Panc1 (cell line): ENCODE measurements around the gene GRIA4. TPM values are rescaled to one million over a fixed set of nuclear protein-coding genes. Genes with fewer than 3 reads are reported as not detected.

ENCODE experiments used
- ATAC-seq: fragments of 200-7000 bp; cut with Tn5 transposase; 2 replicates; pipeline ENCODE4 v1.9.1; 2020; ENCODE audit warnings: mild to moderate bottlenecking, moderate library complexity
- BruUV-seq: library from RNA; stranded (reverse); fragments of 400-500 nt; replicated peaks from 2 replicates; lab custom pipeline; 2021; lab: Mats Ljungman, UMichigan
- CTCF ChIA-PET: fragments of 300-600 bp; sonication (Branson Sonifier 250); formaldehyde crosslinking; loops from one replicate; lab custom pipeline; 2022; ENCODE audit warnings: antibody characterized with exemption; lab: Charles Lee
- POLR2A ChIA-PET: fragments of 300-600 bp; sonication (Branson Sonifier 250); formaldehyde crosslinking; loops from one replicate; lab custom pipeline; 2022; ENCODE audit warnings: antibody characterized with exemption; lab: Charles Lee
- DNase-seq: peaks from one replicate; pipeline ENCODE4 v3.0.0-alpha.2; 2010; ENCODE audit warnings: low read depth, low spot score
- H3K27ac ChIP-seq: 2 replicates; pipeline ENCODE4 v1.5.1; 2011; ENCODE audit warnings: mild to moderate bottlenecking, low read length, inconsistent platforms
- H3K27me3 ChIP-seq: fragments of 200-500 bp; sonication (Bioruptor generic); 2 replicates; pipeline ENCODE4 v1.6.0; 2014; ENCODE audit warnings: low read length, inconsistent platforms; ENCODE audit not compliant: control insufficient read depth, insufficient read depth
- H3K36me3 ChIP-seq: fragments of 200-500 bp; sonication (Bioruptor generic); 2 replicates; pipeline ENCODE4 v1.5.1; 2014; ENCODE audit warnings: inconsistent platforms, mild to moderate bottlenecking, low read length, moderate library complexity; ENCODE audit not compliant: control insufficient read depth, insufficient read depth
- H3K4me1 ChIP-seq: 2 replicates; pipeline ENCODE4 v1.5.1; 2011; ENCODE audit warnings: inconsistent platforms, mild to moderate bottlenecking, low read length, moderate library complexity; ENCODE audit not compliant: control insufficient read depth, insufficient read depth
- H3K4me3 ChIP-seq, 2 experiments: 2 replicates each; pipeline ENCODE4 v1.5.1; 2011 to 2012; ENCODE audit warnings: low read depth in 2 of 2, low read length in 2 of 2, mild to moderate bottlenecking in 2 of 2, inconsistent platforms in 1 of 2, moderate library complexity in 1 of 2
- H3K9me3 ChIP-seq: fragments of 200-500 bp; sonication (Bioruptor generic); 2 replicates; pipeline ENCODE4 v1.5.1; 2014; ENCODE audit warnings: low read depth, mild to moderate bottlenecking, inconsistent platforms, low read length, moderate library complexity; ENCODE audit not compliant: control insufficient read depth, insufficient read depth
- POLR2AphosphoS5 ChIP-seq: IDR thresholded peaks from 2 replicates; pipeline ENCODE4 v1.6.1; 2012; ENCODE audit warnings: mild to moderate bottlenecking, low read depth, low read length, moderate library complexity
- SIN3A ChIP-seq: IDR thresholded peaks from 2 replicates; pipeline ENCODE4 v1.6.1; 2012; ENCODE audit warnings: low read depth, mild to moderate bottlenecking, low read length, moderate library complexity, borderline replicate concordance; ENCODE audit not compliant: insufficient read depth
- TCF7L2 ChIP-seq: IDR thresholded peaks from 2 replicates; pipeline ENCODE4 v1.6.1; 2011; ENCODE audit warnings: mild to moderate bottlenecking, low read depth, low read length, inconsistent platforms
- in situ Hi-C: cut with HindIII; loops from 2 replicates; pipeline ENCODE4 v1.10.0; 2016; ENCODE audit warnings: low sequenced_read_pairs, low pct_unique_long_range_greater_than_20kb
- intact Hi-C: fragments of 100-400 bp; cut with micrococcal nuclease; formaldehyde crosslinking; loops from one replicate; pipeline ENCODE4 v1.10.0; 2022; ENCODE audit not compliant: unreplicated experiment
- total RNA-seq: library from RNA; stranded (reverse); gene quantifications from one replicate; pipeline ENCODE4 v1.2.1, GENCODE V29; 2021; ENCODE audit not compliant: unreplicated experiment
- TF ChIP-seq, protein P1 (sequence below), 2 experiments: IDR thresholded peaks; 2 replicates each; pipeline ENCODE4 v1.6.1; 2011 to 2012; ENCODE audit warnings: low read depth in 2 of 2, control low read depth in 1 of 2, low read length in 1 of 2, mild to moderate bottlenecking in 1 of 2, moderate library complexity in 1 of 2; ENCODE audit not compliant: insufficient read depth in 1 of 2
- TF ChIP-seq, protein P2 (sequence below): fragments of 450-650 bp; IDR thresholded peaks from 2 replicates; pipeline ENCODE4 v1.5.1; 2017; ENCODE audit warnings: mild to moderate bottlenecking

GRIA4 gene
- total RNA-seq, 1 experiment from 2014 or later, result not detected

DNA sequence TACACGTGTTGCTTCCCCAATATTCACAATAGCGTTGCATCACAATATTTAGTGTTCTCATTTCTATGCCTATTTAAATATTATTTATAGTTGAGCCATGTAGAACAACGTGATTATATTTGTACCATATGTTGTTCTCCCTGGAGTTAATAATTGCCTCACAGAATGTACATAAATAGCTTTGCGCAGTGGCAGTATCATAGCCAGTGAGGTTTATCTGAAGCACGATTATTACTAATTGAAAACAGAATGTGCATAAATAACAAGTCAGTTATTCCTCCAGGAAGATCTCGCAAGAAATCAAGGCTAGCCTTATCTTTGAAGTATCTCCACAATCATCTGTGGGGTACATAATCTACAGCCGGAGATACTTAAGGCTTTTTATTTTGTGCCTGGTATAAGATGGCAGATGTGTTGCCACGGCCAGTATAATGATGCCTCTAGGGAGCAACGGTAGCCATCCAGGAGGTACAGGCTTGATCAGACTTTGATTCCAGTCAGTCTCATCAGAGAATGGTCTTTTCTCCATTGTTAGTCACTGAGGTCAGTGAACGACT, 214.7 kb downstream of the GRIA4 start:
- ChIA-PET POLR2A (no interaction called here), CTCF (no interaction called here)
- in situ Hi-C loops (no loop called here), intact Hi-C loops (no loop called here)
- H3K27ac ChIP-seq, result no peak overlapping the region
- no peak for ATAC-seq
- no peaks in the 10 kb centered on the region for H3K4me1 ChIP-seq
- DNase-seq, result no peak
- H3K4me3 ChIP-seq, result no peak overlapping the region
- H3K9me3 ChIP-seq, result no peaks in the 10 kb centered on the region
- H3K36me3 ChIP-seq, result no peaks in the 10 kb centered on the region
- H3K27me3 ChIP-seq, result no peaks in the 10 kb centered on the region
- TF ChIP-seq, protein P1, sequence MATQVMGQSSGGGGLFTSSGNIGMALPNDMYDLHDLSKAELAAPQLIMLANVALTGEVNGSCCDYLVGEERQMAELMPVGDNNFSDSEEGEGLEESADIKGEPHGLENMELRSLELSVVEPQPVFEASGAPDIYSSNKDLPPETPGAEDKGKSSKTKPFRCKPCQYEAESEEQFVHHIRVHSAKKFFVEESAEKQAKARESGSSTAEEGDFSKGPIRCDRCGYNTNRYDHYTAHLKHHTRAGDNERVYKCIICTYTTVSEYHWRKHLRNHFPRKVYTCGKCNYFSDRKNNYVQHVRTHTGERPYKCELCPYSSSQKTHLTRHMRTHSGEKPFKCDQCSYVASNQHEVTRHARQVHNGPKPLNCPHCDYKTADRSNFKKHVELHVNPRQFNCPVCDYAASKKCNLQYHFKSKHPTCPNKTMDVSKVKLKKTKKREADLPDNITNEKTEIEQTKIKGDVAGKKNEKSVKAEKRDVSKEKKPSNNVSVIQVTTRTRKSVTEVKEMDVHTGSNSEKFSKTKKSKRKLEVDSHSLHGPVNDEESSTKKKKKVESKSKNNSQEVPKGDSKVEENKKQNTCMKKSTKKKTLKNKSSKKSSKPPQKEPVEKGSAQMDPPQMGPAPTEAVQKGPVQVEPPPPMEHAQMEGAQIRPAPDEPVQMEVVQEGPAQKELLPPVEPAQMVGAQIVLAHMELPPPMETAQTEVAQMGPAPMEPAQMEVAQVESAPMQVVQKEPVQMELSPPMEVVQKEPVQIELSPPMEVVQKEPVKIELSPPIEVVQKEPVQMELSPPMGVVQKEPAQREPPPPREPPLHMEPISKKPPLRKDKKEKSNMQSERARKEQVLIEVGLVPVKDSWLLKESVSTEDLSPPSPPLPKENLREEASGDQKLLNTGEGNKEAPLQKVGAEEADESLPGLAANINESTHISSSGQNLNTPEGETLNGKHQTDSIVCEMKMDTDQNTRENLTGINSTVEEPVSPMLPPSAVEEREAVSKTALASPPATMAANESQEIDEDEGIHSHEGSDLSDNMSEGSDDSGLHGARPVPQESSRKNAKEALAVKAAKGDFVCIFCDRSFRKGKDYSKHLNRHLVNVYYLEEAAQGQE (IDR thresholded peaks at IDR 0.05; ENCODE audit: insufficient read depth in 1 of 2, low read depth in 2 of 2, low read length in 1 of 2), result no peak
- TF ChIP-seq TCF7L2 (no peak), POLR2AphosphoS5 (no peak), SIN3A (no peak)
- TF ChIP-seq, protein P2, sequence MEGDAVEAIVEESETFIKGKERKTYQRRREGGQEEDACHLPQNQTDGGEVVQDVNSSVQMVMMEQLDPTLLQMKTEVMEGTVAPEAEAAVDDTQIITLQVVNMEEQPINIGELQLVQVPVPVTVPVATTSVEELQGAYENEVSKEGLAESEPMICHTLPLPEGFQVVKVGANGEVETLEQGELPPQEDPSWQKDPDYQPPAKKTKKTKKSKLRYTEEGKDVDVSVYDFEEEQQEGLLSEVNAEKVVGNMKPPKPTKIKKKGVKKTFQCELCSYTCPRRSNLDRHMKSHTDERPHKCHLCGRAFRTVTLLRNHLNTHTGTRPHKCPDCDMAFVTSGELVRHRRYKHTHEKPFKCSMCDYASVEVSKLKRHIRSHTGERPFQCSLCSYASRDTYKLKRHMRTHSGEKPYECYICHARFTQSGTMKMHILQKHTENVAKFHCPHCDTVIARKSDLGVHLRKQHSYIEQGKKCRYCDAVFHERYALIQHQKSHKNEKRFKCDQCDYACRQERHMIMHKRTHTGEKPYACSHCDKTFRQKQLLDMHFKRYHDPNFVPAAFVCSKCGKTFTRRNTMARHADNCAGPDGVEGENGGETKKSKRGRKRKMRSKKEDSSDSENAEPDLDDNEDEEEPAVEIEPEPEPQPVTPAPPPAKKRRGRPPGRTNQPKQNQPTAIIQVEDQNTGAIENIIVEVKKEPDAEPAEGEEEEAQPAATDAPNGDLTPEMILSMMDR, result no peak
- no TSS peak for BruUV-seq

DNA sequence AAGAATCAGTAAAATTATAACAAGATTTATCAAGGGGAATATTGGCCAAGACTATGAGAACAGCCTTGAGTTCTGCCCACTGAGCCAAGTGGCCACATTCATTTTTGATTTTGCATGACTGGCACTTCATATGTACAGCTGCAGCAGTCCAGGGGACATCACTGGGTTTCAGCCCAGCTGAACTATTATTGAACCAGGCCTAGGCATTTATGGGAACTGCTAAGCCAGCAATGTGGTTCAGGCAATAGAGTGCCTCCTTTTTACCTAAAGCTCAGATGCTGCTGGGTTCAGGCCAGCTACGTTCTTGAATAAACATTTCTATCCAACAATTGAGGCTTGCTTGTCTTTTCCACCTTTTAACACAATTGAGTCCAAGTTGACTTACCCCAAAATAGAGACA, 215.3 kb downstream of the GRIA4 start:
- Histone ChIP-seq H3K4me1 (no peaks in the 10 kb centered on the region), H3K4me3 (no peak overlapping the region), H3K9me3 (no peaks in the 10 kb centered on the region), H3K27ac (no peak overlapping the region), H3K27me3 (no peaks in the 10 kb centered on the region), H3K36me3 (no peaks in the 10 kb centered on the region)
- no TSS peak for BruUV-seq
- POLR2A ChIA-PET, result no interaction called here
- in situ Hi-C loops, result no loop called here
- ATAC-seq, result no peak
- CTCF ChIA-PET, result no interaction called here
- no peak for TF ChIP-seq TCF7L2
- TF ChIP-seq, protein P1 (IDR thresholded peaks at IDR 0.05; ENCODE audit: insufficient read depth in 1 of 2, low read depth in 2 of 2, low read length in 1 of 2), result no peak
- TF ChIP-seq POLR2AphosphoS5, result no peak
- TF ChIP-seq, protein P2, result no peak
- TF ChIP-seq SIN3A, result no peak
- no peak for DNase-seq
- intact Hi-C loops, result no loop called here
